H1 (cell line): ENCODE results near the gene TCHP. TPM values are rescaled to one million over a fixed set of nuclear protein-coding genes. Genes with fewer than 3 reads are reported as not detected.

ENCODE experiments used
- POLR2AphosphoS5 ChIP-seq: IDR thresholded peaks from 2 replicates; pipeline ENCODE4 v1.6.1; 2011; ENCODE audit warnings: low read depth, low read length
- polyA plus RNA-seq, 7 experiments: library from polyadenylated mRNA; depleted of rRNA in 3 of 7; stranded (reverse) in 5 of 7; unstranded in 2 of 7; fragments of >200 nt in 5 of 7; fragments of 200-250 nt in 2 of 7; gene quantifications; 1 replicate in 5 of 7; 2 replicates in 1 of 7; 4 replicates in 1 of 7; pipeline versions ENCODE4 v1.2.1 to v1.2.3, GENCODE V29; 2011 to 2013; ENCODE audit warnings: missing spikeins in 2 of 7, mixed read lengths in 2 of 7
- total RNA-seq: library from RNA; stranded (reverse); fragmentation: NEBNext Ultra II Directional; extraction: Animal tissue kit (Norgen Biotek cat#: 25700); gene quantifications from 2 replicates; pipeline ENCODE4 v1.2.1, GENCODE V29; 2021
- TF ChIP-seq, protein P1 (sequence below): IDR thresholded peaks from 2 replicates; pipeline ENCODE4 v1.6.1; 2012; ENCODE audit warnings: inconsistent platforms

Gene TCHP
- total and polyA plus RNA-seq, 2 of the 8 experiments (the other 6 are each of a cell fraction or from before 2014, with no cell fraction given): 2.8 to 4.5 TPM

DNA sequence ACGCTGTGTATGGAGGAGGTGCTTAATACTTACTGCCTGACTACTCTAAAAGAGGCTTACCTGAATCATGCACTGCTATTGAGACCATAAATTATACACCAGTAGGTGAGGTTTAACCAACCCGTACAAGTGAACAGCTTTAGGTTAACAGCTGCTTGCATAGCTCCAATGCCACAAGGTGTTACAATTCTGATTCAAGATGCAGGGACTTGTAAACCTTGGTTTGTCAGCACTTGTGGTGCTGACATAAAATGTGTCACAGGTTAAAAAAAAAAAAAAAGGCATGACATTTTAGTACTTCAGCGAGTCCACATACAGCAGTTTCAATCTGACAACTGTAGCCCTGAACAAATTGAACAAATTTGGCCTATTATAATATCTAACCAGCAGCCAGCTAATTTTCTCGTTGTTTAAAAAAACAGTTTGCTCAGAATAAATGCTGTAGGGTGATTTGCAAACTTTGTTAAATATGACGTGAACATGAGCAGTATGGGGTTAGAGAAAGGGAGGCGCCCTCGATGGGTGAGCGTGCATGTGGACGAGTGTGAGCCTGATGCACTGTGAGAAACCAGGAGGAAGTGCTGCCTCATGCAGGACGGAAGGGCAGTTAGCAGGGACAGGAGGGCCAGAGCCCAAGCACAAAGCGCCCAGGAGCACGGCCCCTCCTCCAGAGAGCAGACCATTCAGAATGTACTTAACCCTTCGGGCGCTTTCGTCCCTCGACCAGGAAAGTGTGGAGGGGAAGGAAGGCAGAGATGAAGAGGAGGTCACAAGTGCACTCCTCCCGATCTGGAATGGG lies 44.7 kb downstream of the TCHP start (continued):
- peak; percentile 63; the same call in 1 of the 2 replicates for TF ChIP-seq POLR2AphosphoS5
- TF ChIP-seq, protein P1, sequence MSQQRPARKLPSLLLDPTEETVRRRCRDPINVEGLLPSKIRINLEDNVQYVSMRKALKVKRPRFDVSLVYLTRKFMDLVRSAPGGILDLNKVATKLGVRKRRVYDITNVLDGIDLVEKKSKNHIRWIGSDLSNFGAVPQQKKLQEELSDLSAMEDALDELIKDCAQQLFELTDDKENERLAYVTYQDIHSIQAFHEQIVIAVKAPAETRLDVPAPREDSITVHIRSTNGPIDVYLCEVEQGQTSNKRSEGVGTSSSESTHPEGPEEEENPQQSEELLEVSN: peak; percentile 95
